PC-9 (cell line): ENCODE results near the gene RBM19.

Experiments
- EZH2 ChIP-seq: fragments of 200-600 bp; sonication (generic); IDR thresholded peaks from 2 replicates; pipeline ENCODE4 v1.8.0; 2017; ENCODE audit warnings: antibody characterized with exemption, low read depth
- TF ChIP-seq, protein P1 (sequence below): fragments of 200-600 bp; sonication (generic); conservative IDR thresholded peaks from 2 replicates; pipeline ENCODE4 v1.6.1; 2017; ENCODE audit warnings: mixed run types, antibody characterized with exemption, mild to moderate bottlenecking, moderate library complexity

DNA sequence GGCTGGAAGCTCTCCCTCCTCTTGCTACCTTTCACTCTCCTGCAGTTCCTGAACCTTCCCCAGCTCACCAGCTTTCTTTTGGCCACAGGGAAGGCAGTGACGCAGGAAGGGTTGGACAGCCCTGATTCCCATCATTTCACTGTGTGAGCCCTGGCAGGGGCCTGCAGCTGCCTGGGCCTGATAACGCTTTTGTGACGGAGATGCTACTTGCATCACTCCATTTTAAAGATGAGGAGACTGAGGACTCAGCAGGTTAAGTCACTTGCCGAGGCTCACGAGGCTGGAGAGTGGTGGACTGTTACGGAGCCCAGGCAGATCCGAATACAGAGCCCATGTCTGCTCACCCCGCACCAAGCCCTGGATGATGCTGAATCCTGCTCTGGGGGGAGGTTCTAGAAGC lies 145.3 kb downstream of the RBM19 start:
- TF ChIP-seq, protein P1, sequence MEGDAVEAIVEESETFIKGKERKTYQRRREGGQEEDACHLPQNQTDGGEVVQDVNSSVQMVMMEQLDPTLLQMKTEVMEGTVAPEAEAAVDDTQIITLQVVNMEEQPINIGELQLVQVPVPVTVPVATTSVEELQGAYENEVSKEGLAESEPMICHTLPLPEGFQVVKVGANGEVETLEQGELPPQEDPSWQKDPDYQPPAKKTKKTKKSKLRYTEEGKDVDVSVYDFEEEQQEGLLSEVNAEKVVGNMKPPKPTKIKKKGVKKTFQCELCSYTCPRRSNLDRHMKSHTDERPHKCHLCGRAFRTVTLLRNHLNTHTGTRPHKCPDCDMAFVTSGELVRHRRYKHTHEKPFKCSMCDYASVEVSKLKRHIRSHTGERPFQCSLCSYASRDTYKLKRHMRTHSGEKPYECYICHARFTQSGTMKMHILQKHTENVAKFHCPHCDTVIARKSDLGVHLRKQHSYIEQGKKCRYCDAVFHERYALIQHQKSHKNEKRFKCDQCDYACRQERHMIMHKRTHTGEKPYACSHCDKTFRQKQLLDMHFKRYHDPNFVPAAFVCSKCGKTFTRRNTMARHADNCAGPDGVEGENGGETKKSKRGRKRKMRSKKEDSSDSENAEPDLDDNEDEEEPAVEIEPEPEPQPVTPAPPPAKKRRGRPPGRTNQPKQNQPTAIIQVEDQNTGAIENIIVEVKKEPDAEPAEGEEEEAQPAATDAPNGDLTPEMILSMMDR, result no peak
- TF ChIP-seq EZH2, result no peak
